K562 (cell line): ENCODE data around the gene DPH1. TPM values are rescaled to one million over a fixed set of nuclear protein-coding genes. Genes with fewer than 3 reads are reported as not detected.

ENCODE experiments used
- ATAC-seq: fragments of 200-7000 bp; cut with Tn5 transposase; 3 replicates; pipeline ENCODE4 v1.9.1; 2020; ENCODE audit warnings: moderate library complexity
- BruUV-seq: library from RNA; stranded (reverse); fragments of 400-500 nt; replicated peaks from 2 replicates; lab custom pipeline; 2021; lab: Mats Ljungman, UMichigan
- CTCF ChIA-PET: fragments of 300-600 bp; formaldehyde crosslinking; extraction: SDS; loops from one replicate; lab custom pipeline; 2021; ENCODE audit warnings: low intra/inter-chr PET ratio; lab: Yijun Ruan, JAX
- POLR2A ChIA-PET: fragments of 300-600, 350-650 bp; sonication (Branson Sonifier 250); formaldehyde crosslinking; extraction: SDS; loops from one replicate; lab custom pipeline; 2021; ENCODE audit warnings: antibody characterized with exemption, inconsistent platforms; lab: Yijun Ruan, JAX
- DNase-seq, 4 experiments: peaks; one replicate each; pipeline versions ENCODE4 v3.0.0 to v3.0.0-alpha.2; 2011 to 2018; ENCODE audit warnings: low spot score in 3 of 4, mixed read lengths in 3 of 4; ENCODE audit errors: extremely low read depth in 1 of 4
- FAIRE-seq: peaks from 2 replicates; lab custom pipeline; 2011; peaks lifted over from hg19 to GRCh38; lab: Jason Lieb, UNC
- H2AFZ ChIP-seq: 2 replicates; pipeline ENCODE4 v1.6.0; 2011; ENCODE audit warnings: low read depth, low read length, control low read depth, inconsistent platforms
- H3K27ac ChIP-seq: fragments of 200-600 bp; 3 replicates; pipeline ENCODE4 v1.8.0; 2011; ENCODE audit warnings: low read depth, mild to moderate bottlenecking, control low read depth, inconsistent platforms, low read length, moderate library complexity, mixed read lengths; ENCODE audit errors: extremely low read depth
- H3K27me3 ChIP-seq, 2 experiments: fragments of 300-600 bp in 1 of 2; 2 replicates in 1 of 2; 3 replicates in 1 of 2; pipeline versions ENCODE4 v1.6.0 to v1.8.0; 2011; ENCODE audit warnings: inconsistent platforms in 2 of 2, low read length in 2 of 2, mild to moderate bottlenecking in 1 of 2, mixed read lengths in 1 of 2, moderate library complexity in 1 of 2; ENCODE audit not compliant: control insufficient read depth in 2 of 2, insufficient read depth in 2 of 2
- H3K36me3 ChIP-seq: fragments of 300-600 bp; 3 replicates; pipeline ENCODE4 v1.8.0; 2011; ENCODE audit warnings: mild to moderate bottlenecking, low read length, inconsistent platforms; ENCODE audit not compliant: control insufficient read depth, insufficient read depth
- H3K4me1 ChIP-seq, 2 experiments: fragments of 200-600 bp in 1 of 2; replicated peaks in 1 of 2; 2 replicates in 1 of 2; 3 replicates in 1 of 2; pipeline versions ENCODE4 v1.5.1 to v1.8.0; 2011; ENCODE audit warnings: inconsistent platforms in 2 of 2, low read length in 2 of 2, mild to moderate bottlenecking in 1 of 2, mixed read lengths in 1 of 2, moderate library complexity in 1 of 2; ENCODE audit not compliant: control insufficient read depth in 2 of 2, insufficient read depth in 2 of 2
- H3K4me2 ChIP-seq: 2 replicates; pipeline ENCODE4 v1.6.1; 2011; ENCODE audit warnings: low read length, control low read depth, inconsistent platforms, mixed read lengths; ENCODE audit not compliant: insufficient read depth
- H3K4me3 ChIP-seq: fragments of 200-600 bp; sonication (generic), shearing (Covaris generic); 2 replicates; pipeline ENCODE4 v1.5.1; 2016; ENCODE audit warnings: control low read depth, inconsistent platforms
- H3K79me2 ChIP-seq: fragments of 200-600 bp; 3 replicates; pipeline ENCODE4 v1.8.0; 2011; ENCODE audit warnings: low read length, inconsistent platforms; ENCODE audit not compliant: control insufficient read depth, insufficient read depth
- H3K9ac ChIP-seq, 2 experiments: 2 replicates each; pipeline versions ENCODE4 v1.6.0 to v1.6.1; 2011; ENCODE audit warnings: low read depth in 2 of 2, low read length in 2 of 2, control low read depth in 1 of 2, inconsistent platforms in 1 of 2, mild to moderate bottlenecking in 1 of 2, mixed read lengths in 1 of 2; ENCODE audit not compliant: insufficient read depth in 1 of 2
- H3K9me1 ChIP-seq: one replicate; pipeline ENCODE4 v1.6.0; 2011; ENCODE audit warnings: inconsistent platforms, mild to moderate bottlenecking, low read length, moderate library complexity; ENCODE audit not compliant: control insufficient read depth, insufficient read depth
- H3K9me3 ChIP-seq: replicated peaks from 2 replicates; pipeline ENCODE4 v1.5.1; 2011; ENCODE audit warnings: low read depth, low read length, inconsistent platforms; ENCODE audit not compliant: control insufficient read depth, insufficient read depth
- H4K20me1 ChIP-seq: replicated peaks from 2 replicates; pipeline ENCODE4 v1.6.1; 2011; ENCODE audit warnings: low read length, inconsistent platforms, mixed read lengths; ENCODE audit not compliant: control insufficient read depth, insufficient read depth
- SNIP1 ChIP-seq: fragments of 450-650 bp; IDR thresholded peaks from 2 replicates; pipeline ENCODE4 v1.7.1; 2017; ENCODE audit warnings: low read depth, mild to moderate bottlenecking
- SP1 ChIP-seq: sonication (generic); formaldehyde crosslinking; IDR thresholded peaks from 2 replicates; pipeline ENCODE4 v1.8.1; 2022; ENCODE audit warnings: mild to moderate bottlenecking, missing genetic modification reagents
- ZEB2 ChIP-seq: fragments of 450-650 bp; IDR thresholded peaks from 2 replicates; pipeline ENCODE4 v1.6.1; 2016
- WGBS: fragments of 100-300 bp; shearing (Covaris generic); methylation state at CpG from one replicate; pipeline ENCODE4 v1.1.6; 2016; ENCODE audit warnings: low coverage, mixed read lengths; ENCODE audit not compliant: insufficient coverage; ENCODE audit errors: missing lambda C conversion rate; 5-methylcytosine and 5-hydroxymethylcytosine counted together
- in situ Hi-C: fragments of 300-500 bp; cut with MboI; formaldehyde crosslinking; loops from 4 replicates; pipeline ENCODE4 v1.15.0; 2018; ENCODE audit warnings: inconsistent platforms, mixed read lengths
- intact Hi-C: fragments of 100-400 bp; cut with micrococcal nuclease; formaldehyde crosslinking; loops from 2 replicates; pipeline ENCODE4 v1.14.2; 2022
- polyA plus RNA-seq, 8 experiments: library from polyadenylated mRNA; depleted of rRNA in 4 of 8; stranded (reverse) in 5 of 8; unstranded in 3 of 8; fragments of >200 nt; fragmentation: Nextera tagmentation in 2 of 8; fragmentation: Illumina TruSeq in 1 of 8; extraction: Ambion mirVana in 2 of 8; extraction: Trizol in 1 of 8; gene quantifications; 2 replicates each; pipeline versions ENCODE4 v1.2.1 to v1.2.3, GENCODE V29; 2011 to 2014; ENCODE audit warnings: inconsistent platforms in 1 of 8, missing spikeins in 1 of 8
- total RNA-seq, 7 experiments: library from RNA; depleted of rRNA in 6 of 7; stranded (reverse); fragments of >200 nt in 6 of 7; fragmentation: Illumina TruSeq in 2 of 7; extraction: Trizol in 2 of 7; gene quantifications; 2 replicates each; pipeline versions ENCODE4 v1.2.1 to v1.2.3, GENCODE V29; 2011 to 2021; ENCODE audit warnings: low replicate concordance in 1 of 7
- TF ChIP-seq, protein P1 (sequence below): fragments of 250-450 bp; sonication (Bioruptor Pico); IDR thresholded peaks from 2 replicates; pipeline ENCODE4 v1.4.0; 2020

Gene DPH1
- total and polyA plus RNA-seq, 9 of the 15 experiments (the other 6 are each of a cell fraction or from before 2014, with no cell fraction given) = 0.42 to 40.6 (median 20.2) TPM

DNA sequence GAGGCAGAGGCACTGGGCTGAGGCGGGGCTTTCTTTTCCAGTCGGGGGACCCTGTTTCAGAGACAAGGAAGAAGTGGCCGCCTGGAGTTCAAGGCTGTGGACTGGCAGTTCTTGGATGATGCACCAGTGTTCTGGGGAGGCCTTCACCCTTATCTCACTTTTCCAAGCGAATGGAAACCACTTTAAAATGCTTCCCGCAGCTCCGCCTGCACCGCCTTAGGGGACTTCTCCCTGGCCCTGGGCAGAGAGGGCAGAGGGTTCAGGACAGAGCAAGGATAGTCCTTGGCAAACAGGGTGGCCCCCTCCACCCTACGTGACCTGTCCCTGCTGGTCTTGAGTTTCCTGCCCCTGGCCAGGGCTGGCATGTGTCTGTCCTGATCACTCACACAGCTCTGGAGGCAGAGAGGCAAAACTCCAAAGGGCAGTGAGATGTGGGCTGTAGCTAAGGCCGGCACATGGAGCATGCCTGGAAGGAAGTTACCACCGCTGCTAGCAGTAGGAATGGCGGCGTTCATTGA, 25.5 kb upstream of the DPH1 start (continued):
- no peak for TF ChIP-seq SP1 (CRISPR knock-in tag)
- no peak for TF ChIP-seq SNIP1

DNA sequence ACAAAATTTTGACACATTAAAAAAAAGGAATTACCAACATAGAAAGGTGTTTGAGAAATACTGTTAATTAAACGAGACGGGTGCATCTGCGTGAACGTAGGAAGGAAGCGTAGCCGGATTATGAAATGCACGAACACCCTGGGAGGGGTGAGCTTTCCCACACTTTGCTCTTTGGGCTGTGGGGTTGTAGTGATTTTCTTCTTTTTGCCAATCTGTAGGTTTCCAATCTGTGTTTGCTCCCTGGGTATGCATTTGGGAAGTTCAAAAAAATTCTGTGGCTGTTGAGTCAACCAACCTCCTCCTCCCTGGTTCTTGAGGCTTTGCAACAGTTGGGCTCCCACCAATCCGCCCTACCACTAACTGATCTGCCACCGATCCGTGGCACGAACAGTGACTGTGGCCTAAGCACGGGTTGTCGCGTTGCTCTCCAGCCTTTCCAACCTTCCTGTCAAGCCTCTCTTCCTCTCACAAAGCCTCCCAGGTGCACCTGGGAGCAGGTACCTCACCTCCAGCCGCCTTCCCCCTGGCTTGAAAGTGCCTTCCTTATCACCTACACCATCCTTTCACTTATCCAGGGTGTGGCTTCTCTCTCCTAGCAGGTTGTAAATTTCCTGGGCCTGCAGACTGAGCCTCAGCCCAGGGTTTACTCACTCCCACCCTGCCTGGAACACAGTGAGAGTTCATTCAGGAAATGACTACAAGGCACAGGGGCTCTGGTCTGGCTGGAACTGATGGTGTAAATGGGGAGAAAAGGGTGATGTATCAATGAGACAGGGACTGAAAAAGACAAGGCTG, 21.4 kb upstream of the DPH1 start:
- Histone ChIP-seq H3K9me1 (no peaks in the 10 kb centered on the region), H4K20me1 (no peaks in the 10 kb centered on the region), H3K79me2 (no peaks in the 10 kb centered on the region), H3K27ac (no peak overlapping the region), H3K4me1 (no peaks in the 10 kb centered on the region; a peak in 1 of 5 replicates), H3K4me3 (no peak overlapping the region), H2AFZ (no peak overlapping the region), H3K9ac (peak overlapping the region in 1 of 2 experiments; percentile 45; a peak in 2 of 4 replicates), H3K27me3 (peaks cover 6 to 16% of the 10 kb centered on the region in 2 experiments; a peak in 4 of 5 replicates), H3K36me3 (no peaks in the 10 kb centered on the region), H3K4me2 (no peak overlapping the region), H3K9me3 (no peaks in the 10 kb centered on the region)
- WGBS = 23% methylated on average over 9 of the region's 15 CpGs
- CTCF ChIA-PET = no interaction called here
- intact Hi-C loops (no loop called here), in situ Hi-C loops (no loop called here)
- BruUV-seq = no TSS peak
- POLR2A ChIA-PET = no interaction called here
- FAIRE-seq (peak; percentile 19), ATAC-seq (no peak), DNase-seq (no peak)
- TF ChIP-seq, protein P1, sequence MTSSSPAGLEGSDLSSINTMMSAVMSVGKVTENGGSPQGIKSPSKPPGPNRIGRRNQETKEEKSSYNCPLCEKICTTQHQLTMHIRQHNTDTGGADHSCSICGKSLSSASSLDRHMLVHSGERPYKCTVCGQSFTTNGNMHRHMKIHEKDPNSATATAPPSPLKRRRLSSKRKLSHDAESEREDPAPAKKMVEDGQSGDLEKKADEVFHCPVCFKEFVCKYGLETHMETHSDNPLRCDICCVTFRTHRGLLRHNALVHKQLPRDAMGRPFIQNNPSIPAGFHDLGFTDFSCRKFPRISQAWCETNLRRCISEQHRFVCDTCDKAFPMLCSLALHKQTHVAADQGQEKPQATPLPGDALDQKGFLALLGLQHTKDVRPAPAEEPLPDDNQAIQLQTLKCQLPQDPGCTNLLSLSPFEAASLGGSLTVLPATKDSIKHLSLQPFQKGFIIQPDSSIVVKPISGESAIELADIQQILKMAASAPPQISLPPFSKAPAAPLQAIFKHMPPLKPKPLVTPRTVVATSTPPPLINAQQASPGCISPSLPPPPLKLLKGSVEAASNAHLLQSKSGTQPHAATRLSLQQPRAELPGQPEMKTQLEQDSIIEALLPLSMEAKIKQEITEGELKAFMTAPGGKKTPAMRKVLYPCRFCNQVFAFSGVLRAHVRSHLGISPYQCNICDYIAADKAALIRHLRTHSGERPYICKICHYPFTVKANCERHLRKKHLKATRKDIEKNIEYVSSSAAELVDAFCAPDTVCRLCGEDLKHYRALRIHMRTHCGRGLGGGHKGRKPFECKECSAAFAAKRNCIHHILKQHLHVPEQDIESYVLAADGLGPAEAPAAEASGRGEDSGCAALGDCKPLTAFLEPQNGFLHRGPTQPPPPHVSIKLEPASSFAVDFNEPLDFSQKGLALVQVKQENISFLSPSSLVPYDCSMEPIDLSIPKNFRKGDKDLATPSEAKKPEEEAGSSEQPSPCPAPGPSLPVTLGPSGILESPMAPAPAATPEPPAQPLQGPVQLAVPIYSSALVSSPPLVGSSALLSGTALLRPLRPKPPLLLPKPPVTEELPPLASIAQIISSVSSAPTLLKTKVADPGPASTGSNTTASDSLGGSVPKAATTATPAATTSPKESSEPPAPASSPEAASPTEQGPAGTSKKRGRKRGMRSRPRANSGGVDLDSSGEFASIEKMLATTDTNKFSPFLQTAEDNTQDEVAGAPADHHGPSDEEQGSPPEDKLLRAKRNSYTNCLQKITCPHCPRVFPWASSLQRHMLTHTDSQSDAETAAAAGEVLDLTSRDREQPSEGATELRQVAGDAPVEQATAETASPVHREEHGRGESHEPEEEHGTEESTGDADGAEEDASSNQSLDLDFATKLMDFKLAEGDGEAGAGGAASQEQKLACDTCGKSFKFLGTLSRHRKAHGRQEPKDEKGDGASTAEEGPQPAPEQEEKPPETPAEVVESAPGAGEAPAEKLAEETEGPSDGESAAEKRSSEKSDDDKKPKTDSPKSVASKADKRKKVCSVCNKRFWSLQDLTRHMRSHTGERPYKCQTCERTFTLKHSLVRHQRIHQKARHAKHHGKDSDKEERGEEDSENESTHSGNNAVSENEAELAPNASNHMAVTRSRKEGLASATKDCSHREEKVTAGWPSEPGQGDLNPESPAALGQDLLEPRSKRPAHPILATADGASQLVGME (CRISPR knock-in tag) = no peak
- peak; percentile 47; the same call in 1 of the 2 replicates for TF ChIP-seq ZEB2
